K562 (cell line): Measurements from ENCODE around the gene DRGX. TPM values are rescaled to one million over a fixed set of nuclear protein-coding genes. Genes with fewer than 3 reads are reported as not detected.

ENCODE experiments used
- ATAC-seq: fragments of 200-7000 bp; cut with Tn5 transposase; 3 replicates; pipeline ENCODE4 v1.9.1; 2020; ENCODE audit warnings: moderate library complexity
- BruUV-seq: library from RNA; stranded (reverse); fragments of 400-500 nt; replicated peaks from 2 replicates; lab custom pipeline; 2021; lab: Mats Ljungman, UMichigan
- CTCF ChIA-PET: fragments of 300-600 bp; formaldehyde crosslinking; extraction: SDS; loops from one replicate; lab custom pipeline; 2021; ENCODE audit warnings: low intra/inter-chr PET ratio; lab: Yijun Ruan, JAX
- POLR2A ChIA-PET: fragments of 300-600, 350-650 bp; sonication (Branson Sonifier 250); formaldehyde crosslinking; extraction: SDS; loops from one replicate; lab custom pipeline; 2021; ENCODE audit warnings: antibody characterized with exemption, inconsistent platforms; lab: Yijun Ruan, JAX
- DNase-seq, 4 experiments: peaks; one replicate each; pipeline versions ENCODE4 v3.0.0 to v3.0.0-alpha.2; 2011 to 2018; ENCODE audit warnings: low spot score in 3 of 4, mixed read lengths in 3 of 4; ENCODE audit errors: extremely low read depth in 1 of 4
- FAIRE-seq: peaks from 2 replicates; lab custom pipeline; 2011; peaks lifted over from hg19 to GRCh38; lab: Jason Lieb, UNC
- H2AFZ ChIP-seq: 2 replicates; pipeline ENCODE4 v1.6.0; 2011; ENCODE audit warnings: low read depth, low read length, control low read depth, inconsistent platforms
- H3K27ac ChIP-seq: fragments of 200-600 bp; 3 replicates; pipeline ENCODE4 v1.8.0; 2011; ENCODE audit warnings: low read depth, mild to moderate bottlenecking, control low read depth, inconsistent platforms, low read length, moderate library complexity, mixed read lengths; ENCODE audit errors: extremely low read depth
- H3K27me3 ChIP-seq, 2 experiments: fragments of 300-600 bp in 1 of 2; 2 replicates in 1 of 2; 3 replicates in 1 of 2; pipeline versions ENCODE4 v1.6.0 to v1.8.0; 2011; ENCODE audit warnings: inconsistent platforms in 2 of 2, low read length in 2 of 2, mild to moderate bottlenecking in 1 of 2, mixed read lengths in 1 of 2, moderate library complexity in 1 of 2; ENCODE audit not compliant: control insufficient read depth in 2 of 2, insufficient read depth in 2 of 2
- H3K36me3 ChIP-seq: fragments of 300-600 bp; 3 replicates; pipeline ENCODE4 v1.8.0; 2011; ENCODE audit warnings: mild to moderate bottlenecking, low read length, inconsistent platforms; ENCODE audit not compliant: control insufficient read depth, insufficient read depth
- H3K4me1 ChIP-seq, 2 experiments: fragments of 200-600 bp in 1 of 2; replicated peaks in 1 of 2; 2 replicates in 1 of 2; 3 replicates in 1 of 2; pipeline versions ENCODE4 v1.5.1 to v1.8.0; 2011; ENCODE audit warnings: inconsistent platforms in 2 of 2, low read length in 2 of 2, mild to moderate bottlenecking in 1 of 2, mixed read lengths in 1 of 2, moderate library complexity in 1 of 2; ENCODE audit not compliant: control insufficient read depth in 2 of 2, insufficient read depth in 2 of 2
- H3K4me2 ChIP-seq: 2 replicates; pipeline ENCODE4 v1.6.1; 2011; ENCODE audit warnings: low read length, control low read depth, inconsistent platforms, mixed read lengths; ENCODE audit not compliant: insufficient read depth
- H3K4me3 ChIP-seq: fragments of 200-600 bp; sonication (generic), shearing (Covaris generic); 2 replicates; pipeline ENCODE4 v1.5.1; 2016; ENCODE audit warnings: control low read depth, inconsistent platforms
- H3K79me2 ChIP-seq: fragments of 200-600 bp; 3 replicates; pipeline ENCODE4 v1.8.0; 2011; ENCODE audit warnings: low read length, inconsistent platforms; ENCODE audit not compliant: control insufficient read depth, insufficient read depth
- H3K9ac ChIP-seq, 2 experiments: 2 replicates each; pipeline versions ENCODE4 v1.6.0 to v1.6.1; 2011; ENCODE audit warnings: low read depth in 2 of 2, low read length in 2 of 2, control low read depth in 1 of 2, inconsistent platforms in 1 of 2, mild to moderate bottlenecking in 1 of 2, mixed read lengths in 1 of 2; ENCODE audit not compliant: insufficient read depth in 1 of 2
- H3K9me1 ChIP-seq: one replicate; pipeline ENCODE4 v1.6.0; 2011; ENCODE audit warnings: inconsistent platforms, mild to moderate bottlenecking, low read length, moderate library complexity; ENCODE audit not compliant: control insufficient read depth, insufficient read depth
- H3K9me3 ChIP-seq: replicated peaks from 2 replicates; pipeline ENCODE4 v1.5.1; 2011; ENCODE audit warnings: low read depth, low read length, inconsistent platforms; ENCODE audit not compliant: control insufficient read depth, insufficient read depth
- H4K20me1 ChIP-seq: replicated peaks from 2 replicates; pipeline ENCODE4 v1.6.1; 2011; ENCODE audit warnings: low read length, inconsistent platforms, mixed read lengths; ENCODE audit not compliant: control insufficient read depth, insufficient read depth
- CEBPG ChIP-seq, 3 experiments: fragments of 200-800 bp in 1 of 3; sonication (Bioruptor generic) in 1 of 3; sonication (generic) in 1 of 3; formaldehyde crosslinking in 1 of 3; IDR thresholded peaks in 2 of 3; conservative IDR thresholded peaks in 1 of 3; 2 replicates each; pipeline versions ENCODE4 v1.6.1 to v1.8.0; 2016 to 2022; ENCODE audit warnings: missing compliant biosample characterization in 2 of 3, missing genetic modification characterization in 2 of 3, mild to moderate bottlenecking in 1 of 3, missing genetic modification reagents in 1 of 3
- DLX4 ChIP-seq: fragments of 250-450 bp; sonication (Bioruptor Pico); IDR thresholded peaks from 2 replicates; pipeline ENCODE4 v1.6.1; 2021; ENCODE audit warnings: mild to moderate bottlenecking
- MTA3 ChIP-seq: fragments of 450-650 bp; formaldehyde crosslinking; IDR thresholded peaks from 2 replicates; pipeline ENCODE4 v1.6.1; 2017; ENCODE audit warnings: mild to moderate bottlenecking, borderline replicate concordance
- NFATC3 ChIP-seq: fragments of 450-650 bp; IDR thresholded peaks from 2 replicates; pipeline ENCODE4 v1.6.1; 2017; ENCODE audit warnings: mild to moderate bottlenecking
- PTRF ChIP-seq: fragments of 450-650 bp; IDR thresholded peaks from 2 replicates; pipeline ENCODE4 v1.6.1; 2016; ENCODE audit warnings: mild to moderate bottlenecking, missing genetic modification characterization, missing compliant biosample characterization
- SAFB2 ChIP-seq: fragments of 200-400 bp; formaldehyde crosslinking; IDR thresholded peaks from 2 replicates; pipeline ENCODE4 v1.6.1; 2018; ENCODE audit warnings: borderline replicate concordance, low read length, low read depth, moderate library complexity; ENCODE audit not compliant: severe bottlenecking
- SNIP1 ChIP-seq: fragments of 450-650 bp; IDR thresholded peaks from 2 replicates; pipeline ENCODE4 v1.7.1; 2017; ENCODE audit warnings: low read depth, mild to moderate bottlenecking
- USF1 ChIP-seq: sonication (generic); formaldehyde crosslinking; IDR thresholded peaks from 2 replicates; pipeline ENCODE4 v1.9.0; 2022; ENCODE audit warnings: mild to moderate bottlenecking, missing genetic modification reagents
- ZBTB34 ChIP-seq: fragments of 250-450 bp; sonication (Bioruptor Pico); IDR thresholded peaks from 2 replicates; pipeline ENCODE4 v1.8.0; 2021; ENCODE audit warnings: mild to moderate bottlenecking, moderate library complexity
- ZNF280A ChIP-seq: fragments of 450-650 bp; IDR thresholded peaks from 2 replicates; pipeline ENCODE4 v1.6.1; 2018; ENCODE audit warnings: mild to moderate bottlenecking, low read depth; ENCODE audit not compliant: partially characterized antibody
- ZNF586 ChIP-seq: fragments of 450-650 bp; formaldehyde crosslinking; conservative IDR thresholded peaks from 2 replicates; pipeline ENCODE4 v1.4.0; 2020; ENCODE audit warnings: mild to moderate bottlenecking, moderate library complexity
- WGBS: fragments of 100-300 bp; shearing (Covaris generic); methylation state at CpG from one replicate; pipeline ENCODE4 v1.1.6; 2016; ENCODE audit warnings: low coverage, mixed read lengths; ENCODE audit not compliant: insufficient coverage; ENCODE audit errors: missing lambda C conversion rate; 5-methylcytosine and 5-hydroxymethylcytosine counted together
- in situ Hi-C: fragments of 300-500 bp; cut with MboI; formaldehyde crosslinking; loops from 4 replicates; pipeline ENCODE4 v1.15.0; 2018; ENCODE audit warnings: inconsistent platforms, mixed read lengths
- intact Hi-C: fragments of 100-400 bp; cut with micrococcal nuclease; formaldehyde crosslinking; loops from 2 replicates; pipeline ENCODE4 v1.14.2; 2022
- polyA plus RNA-seq, 8 experiments: library from polyadenylated mRNA; depleted of rRNA in 4 of 8; stranded (reverse) in 5 of 8; unstranded in 3 of 8; fragments of >200 nt; fragmentation: Nextera tagmentation in 2 of 8; fragmentation: Illumina TruSeq in 1 of 8; extraction: Ambion mirVana in 2 of 8; extraction: Trizol in 1 of 8; gene quantifications; 2 replicates each; pipeline versions ENCODE4 v1.2.1 to v1.2.3, GENCODE V29; 2011 to 2014; ENCODE audit warnings: inconsistent platforms in 1 of 8, missing spikeins in 1 of 8
- total RNA-seq, 7 experiments: library from RNA; depleted of rRNA in 6 of 7; stranded (reverse); fragments of >200 nt in 6 of 7; fragmentation: Illumina TruSeq in 2 of 7; extraction: Trizol in 2 of 7; gene quantifications; 2 replicates each; pipeline versions ENCODE4 v1.2.1 to v1.2.3, GENCODE V29; 2011 to 2021; ENCODE audit warnings: low replicate concordance in 1 of 7

DRGX gene
- total and polyA plus RNA-seq, 9 of the 15 experiments (the other 6 are each of a cell fraction or from before 2014, with no cell fraction given): not detected

GRCh38 chr10:49357910-49358309 is 38.0 kb downstream of the DRGX start:
- Histone ChIP-seq H3K27ac (no peak overlapping the region), H3K79me2 (no peaks in the 10 kb centered on the region), H3K9ac (no peak overlapping the region), H3K4me3 (no peak overlapping the region), H3K4me2 (no peak overlapping the region), H3K9me1 (peaks cover 3% of the 10 kb centered on the region), H2AFZ (no peak overlapping the region), H4K20me1 (no peaks in the 10 kb centered on the region), H3K4me1 (peaks cover 0 to 5% of the 10 kb centered on the region in 2 experiments; a peak in 1 of 5 replicates), H3K27me3 (peaks cover 23 to 44% of the 10 kb centered on the region in 2 experiments), H3K36me3 (no peaks in the 10 kb centered on the region), H3K9me3 (no peaks in the 10 kb centered on the region)
- POLR2A ChIA-PET: interaction anchor here (1.3 kb wide), 1 partner anchor 10 kb away, joined by 3 read pairs; no protein-coding TSS in a partner anchor
- DNase-seq (no peak), ATAC-seq (no peak), FAIRE-seq (no peak)
- CTCF ChIA-PET: no interaction called here
- no peak for TF ChIP-seq NFATC3
- TF ChIP-seq CEBPG (CRISPR knock-in tag; IDR thresholded peaks at IDR 0.05): no peak
- peak in 1 of 2 experiments; percentile 52; a peak in 1 of 4 replicates for TF ChIP-seq CEBPG (tag; conservative IDR thresholded peaks at IDR 0.05 in 1 of 2, IDR thresholded peaks at IDR 0.05 in 1 of 2)
- no peak for TF ChIP-seq SNIP1
- in situ Hi-C loops: no loop called here
- no TSS peak for BruUV-seq
- 5% methylated on average over 2 of the region's 2 CpGs for WGBS
- intact Hi-C loops: no loop called here

- POLR2A ChIA-PET: no interaction called here
- Histone ChIP-seq H3K27me3 (peaks cover 15 to 39% of the 10 kb centered on the region in 2 experiments), H3K9me1 (peaks cover 3% of the 10 kb centered on the region), H3K4me3 (no peak overlapping the region), H3K4me1 (peaks cover 0 to 5% of the 10 kb centered on the region in 2 experiments; a peak in 1 of 5 replicates), H3K4me2 (no peak overlapping the region), H3K79me2 (no peaks in the 10 kb centered on the region), H3K9ac (no peak overlapping the region), H3K36me3 (no peaks in the 10 kb centered on the region), H3K27ac (no peak overlapping the region), H4K20me1 (no peaks in the 10 kb centered on the region), H3K9me3 (no peaks in the 10 kb centered on the region), H2AFZ (no peak overlapping the region)
- BruUV-seq: no TSS peak
- 0% methylated on average over 1 of the region's 1 CpG for WGBS
- in situ Hi-C loops: no loop called here
- CTCF ChIA-PET: no interaction called here
- DNase-seq: no peak
- intact Hi-C loops: no loop called here
- FAIRE-seq: no peak
- ATAC-seq: no peak
- TF ChIP-seq MTA3 (no peak), ZNF586 (CRISPR knock-in tag) (no peak), USF1 (CRISPR knock-in tag) (no peak), PTRF (tag) (no peak), ZNF280A (no peak), SAFB2 (no peak), ZBTB34 (CRISPR knock-in tag) (no peak), DLX4 (CRISPR knock-in tag) (no peak)
Observed at GRCh38 chr10:49356944-49357343, 38.9 kb downstream of the DRGX start.
